GM23338 (cell line): ENCODE data around the gene FNIP2. TPM values are rescaled to one million over a fixed set of nuclear protein-coding genes. Genes with fewer than 3 reads are reported as not detected.

Experiments used
- ATAC-seq: fragments of 200-7000 bp; cut with Tn5 transposase; 3 replicates; pipeline ENCODE4 v1.9.1; 2020
- DNase-seq: peaks from one replicate; pipeline ENCODE4 v3.0.0-alpha.2; 2015; ENCODE audit warnings: low spot score
- H2AFZ ChIP-seq: fragments of 200-600 bp; sonication (generic); 2 replicates; pipeline ENCODE4 v1.8.0; 2016; ENCODE audit warnings: antibody characterized with exemption, mild to moderate bottlenecking, moderate library complexity
- H3F3A ChIP-seq: fragments of 200-600 bp; sonication (generic); replicated peaks from 2 replicates; pipeline ENCODE4 v1.8.0; 2017; ENCODE audit warnings: antibody characterized with exemption, mixed run types, low read depth
- H3K27ac ChIP-seq: fragments of 200-600 bp; sonication (generic); 2 replicates; pipeline ENCODE4 v1.6.1; 2016; ENCODE audit warnings: low read depth
- H3K27me3 ChIP-seq: fragments of 200-600 bp; sonication (generic); 2 replicates; pipeline ENCODE4 v1.8.0; 2016; ENCODE audit warnings: mild to moderate bottlenecking, mixed run types, moderate library complexity; ENCODE audit not compliant: insufficient read depth
- H3K36me3 ChIP-seq: fragments of 200-600 bp; sonication (generic); 2 replicates; pipeline ENCODE4 v1.8.0; 2016; ENCODE audit warnings: mild to moderate bottlenecking; ENCODE audit not compliant: insufficient read depth
- H3K4me1 ChIP-seq: fragments of 200-600 bp; sonication (generic); 2 replicates; pipeline ENCODE4 v1.8.0; 2016; ENCODE audit warnings: mild to moderate bottlenecking, moderate library complexity; ENCODE audit not compliant: insufficient read depth
- H3K4me2 ChIP-seq: fragments of 200-600 bp; sonication (generic); 2 replicates; pipeline ENCODE4 v1.7.1; 2017; ENCODE audit warnings: mixed run types
- H3K4me3 ChIP-seq: fragments of 200-600 bp; sonication (generic); 2 replicates; pipeline ENCODE4 v1.6.1; 2016; ENCODE audit warnings: mixed run types
- H3K79me2 ChIP-seq: fragments of 200-600 bp; sonication (generic); replicated peaks from 2 replicates; pipeline ENCODE4 v1.8.0; 2017; ENCODE audit warnings: mild to moderate bottlenecking; ENCODE audit not compliant: insufficient read depth
- H3K9me2 ChIP-seq: fragments of 200-600 bp; sonication (generic); 2 replicates; pipeline ENCODE4 v1.8.0; 2017; ENCODE audit not compliant: insufficient read depth
- H4K20me1 ChIP-seq: fragments of 200-600 bp; sonication (generic); replicated peaks from 2 replicates; pipeline ENCODE4 v1.8.0; 2017; ENCODE audit warnings: mild to moderate bottlenecking; ENCODE audit not compliant: insufficient read depth
- H3K27ac Mint-ChIP-seq: 2 replicates; pipeline ENCODE4 v1.8.0; 2020; ENCODE audit warnings: inconsistent platforms, mild to moderate bottlenecking, moderate library complexity, mixed read lengths
- H3K27me3 Mint-ChIP-seq: 3 replicates; pipeline ENCODE4 v1.8.0; 2022; ENCODE audit warnings: low read depth, mild to moderate bottlenecking, moderate library complexity, mixed read lengths, inconsistent platforms; ENCODE audit not compliant: insufficient read depth, poor library complexity
- H3K36me3 Mint-ChIP-seq: 3 replicates; pipeline ENCODE4 v1.8.0; 2021; ENCODE audit warnings: low read depth, mild to moderate bottlenecking, inconsistent platforms, moderate library complexity, mixed read lengths
- H3K4me1 Mint-ChIP-seq: 3 replicates; pipeline ENCODE4 v1.8.0; 2020; ENCODE audit warnings: mild to moderate bottlenecking, inconsistent platforms, mixed read lengths
- H3K4me3 Mint-ChIP-seq: 3 replicates; pipeline ENCODE4 v1.8.0; 2021; ENCODE audit warnings: moderate library complexity, mild to moderate bottlenecking, inconsistent platforms, mixed read lengths
- H3K9me3 Mint-ChIP-seq: 3 replicates; pipeline ENCODE4 v1.8.0; 2020; ENCODE audit warnings: moderate library complexity, mild to moderate bottlenecking, inconsistent platforms, mixed read lengths
- CREB1 ChIP-seq: fragments of 250-450 bp; sonication (Bioruptor Pico); IDR thresholded peaks from 2 replicates; pipeline ENCODE4 v1.5.0; 2020; ENCODE audit warnings: low read depth, mild to moderate bottlenecking, moderate library complexity
- EZH2 ChIP-seq: fragments of 200-600 bp; sonication (generic); IDR thresholded peaks from one replicate; pipeline ENCODE4 v1.8.0; 2017; ENCODE audit warnings: antibody characterized with exemption, mild to moderate bottlenecking, low read depth; ENCODE audit not compliant: unreplicated experiment
- EZH2phosphoT487 ChIP-seq: fragments of 200-600 bp; sonication (generic); IDR thresholded peaks from one replicate; pipeline ENCODE4 v1.8.1; 2018; ENCODE audit warnings: antibody characterized with exemption; ENCODE audit not compliant: unreplicated experiment
- JUNB ChIP-seq: IDR thresholded peaks from one replicate; pipeline ENCODE4 v1.6.1; 2016; ENCODE audit warnings: antibody characterized with exemption; ENCODE audit not compliant: unreplicated experiment
- NANOG ChIP-seq: IDR thresholded peaks from 2 replicates; pipeline ENCODE4 v1.6.1; 2016; ENCODE audit warnings: antibody characterized with exemption, borderline replicate concordance
- POLR2AphosphoS5 ChIP-seq: IDR thresholded peaks from 2 replicates; pipeline ENCODE4 v1.6.1; 2016; ENCODE audit warnings: antibody characterized with exemption, low read depth
- STAT1 ChIP-seq: IDR thresholded peaks from one replicate; pipeline ENCODE4 v1.6.1; 2016; ENCODE audit warnings: antibody characterized with exemption; ENCODE audit not compliant: unreplicated experiment
- ZNF114 ChIP-seq: fragments of 250-450 bp; sonication (Bioruptor Pico); IDR thresholded peaks from 2 replicates; pipeline ENCODE4 v1.5.0; 2020; ENCODE audit warnings: mild to moderate bottlenecking, moderate library complexity
- ZNF331 ChIP-seq: fragments of 250-450 bp; sonication (Bioruptor Pico); IDR thresholded peaks from 2 replicates; pipeline ENCODE4 v1.5.0; 2020; ENCODE audit warnings: low read depth, mild to moderate bottlenecking, moderate library complexity
- polyA plus RNA-seq: library from polyadenylated mRNA; unstranded; fragments of >200 nt; fragmentation: Nextera tagmentation; extraction: Ambion mirVana; gene quantifications from 2 replicates; pipeline ENCODE4 v1.2.1, GENCODE V29; 2016
- total RNA-seq: library from RNA; depleted of rRNA; stranded (reverse); fragments of >200 nt; shearing (Covaris generic); gene quantifications from 2 replicates; pipeline ENCODE4 v1.2.3, GENCODE V29; 2014
- TF ChIP-seq, protein P1 (sequence below): fragments of 250-450 bp; sonication (Bioruptor Pico); IDR thresholded peaks from 2 replicates; pipeline ENCODE4 v1.5.0; 2020; ENCODE audit warnings: mild to moderate bottlenecking, moderate library complexity
- TF ChIP-seq, protein P2 (sequence below): IDR thresholded peaks from 2 replicates; pipeline ENCODE4 v1.6.1; 2016; ENCODE audit warnings: antibody characterized with exemption
- TF ChIP-seq, protein P3 (sequence below): IDR thresholded peaks from one replicate; pipeline ENCODE4 v1.6.1; 2018; ENCODE audit warnings: antibody characterized with exemption; ENCODE audit not compliant: unreplicated experiment
- TF ChIP-seq, protein P4 (sequence below), 2 experiments: fragments of 200-600 bp in 1 of 2; sonication (generic) in 1 of 2; conservative IDR thresholded peaks; 2 replicates each; pipeline versions ENCODE4 v1.5.1 to v1.6.1; 2016 to 2017; ENCODE audit warnings: antibody characterized with exemption in 2 of 2, low read depth in 2 of 2, mild to moderate bottlenecking in 2 of 2, moderate library complexity in 1 of 2

Gene FNIP2
- total and polyA plus RNA-seq, 2 experiments from 2014 or later: 2.7 to 17.2 TPM

DNA sequence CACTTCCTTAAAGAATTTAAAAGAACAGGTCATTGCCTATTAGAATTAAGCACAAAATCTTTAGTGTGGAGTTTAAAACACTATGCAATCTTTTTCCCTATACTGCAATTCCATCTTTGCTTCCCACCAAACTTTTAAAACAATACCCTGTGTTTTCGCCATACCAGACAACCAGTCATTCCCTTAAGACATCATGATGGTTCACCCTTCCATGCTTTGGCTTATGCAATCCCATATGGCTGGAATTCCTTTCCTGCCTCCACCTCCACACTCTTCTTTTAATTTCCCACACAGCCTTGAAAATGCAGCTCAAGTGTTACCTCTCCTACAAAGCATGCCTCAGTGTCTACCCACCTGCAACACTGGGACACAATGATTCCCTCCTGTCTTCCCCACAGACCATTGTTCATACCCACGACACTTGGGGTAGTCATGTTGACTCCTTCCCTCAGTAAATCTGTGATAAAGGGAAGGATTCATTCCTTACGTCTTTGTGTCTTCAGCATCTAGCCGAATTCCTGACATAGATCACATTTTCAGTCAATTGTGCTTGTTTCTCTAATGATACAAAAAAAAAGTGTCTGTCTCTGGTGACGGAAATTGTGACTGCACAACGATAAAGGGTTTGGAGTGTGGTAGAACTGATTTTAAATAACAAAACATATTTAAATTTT is 166.3 kb downstream of the FNIP2 start:
- DNase-seq (peak; percentile 46), ATAC-seq (no peak)
- Histone ChIP-seq H2AFZ (peak overlapping the region; percentile 19; the same call in 1 of the 2 replicates), H4K20me1 (no peaks in the 10 kb centered on the region), H3K36me3 (no peaks in the 10 kb centered on the region), H3F3A (no peaks in the 10 kb centered on the region), H3K4me1 (no peaks in the 10 kb centered on the region; the same call in 1 of the 2 replicates), H3K4me3 (no peak overlapping the region), H3K27me3 (no peaks in the 10 kb centered on the region), H3K79me2 (no peaks in the 10 kb centered on the region), H3K27ac (no peak overlapping the region), H3K9me2 (peaks cover 2% of the 10 kb centered on the region; the same call in 1 of the 2 replicates), H3K4me2 (no peak overlapping the region)
- H3K4me3 Mint-ChIP-seq: no peak overlapping the region
- H3K4me1 Mint-ChIP-seq: no peaks in the 10 kb centered on the region
- no peaks in the 10 kb centered on the region for H3K27me3 Mint-ChIP-seq
- H3K9me3 Mint-ChIP-seq: no peaks in the 10 kb centered on the region
- no peak overlapping the region for H3K27ac Mint-ChIP-seq
- TF ChIP-seq, protein P1, sequence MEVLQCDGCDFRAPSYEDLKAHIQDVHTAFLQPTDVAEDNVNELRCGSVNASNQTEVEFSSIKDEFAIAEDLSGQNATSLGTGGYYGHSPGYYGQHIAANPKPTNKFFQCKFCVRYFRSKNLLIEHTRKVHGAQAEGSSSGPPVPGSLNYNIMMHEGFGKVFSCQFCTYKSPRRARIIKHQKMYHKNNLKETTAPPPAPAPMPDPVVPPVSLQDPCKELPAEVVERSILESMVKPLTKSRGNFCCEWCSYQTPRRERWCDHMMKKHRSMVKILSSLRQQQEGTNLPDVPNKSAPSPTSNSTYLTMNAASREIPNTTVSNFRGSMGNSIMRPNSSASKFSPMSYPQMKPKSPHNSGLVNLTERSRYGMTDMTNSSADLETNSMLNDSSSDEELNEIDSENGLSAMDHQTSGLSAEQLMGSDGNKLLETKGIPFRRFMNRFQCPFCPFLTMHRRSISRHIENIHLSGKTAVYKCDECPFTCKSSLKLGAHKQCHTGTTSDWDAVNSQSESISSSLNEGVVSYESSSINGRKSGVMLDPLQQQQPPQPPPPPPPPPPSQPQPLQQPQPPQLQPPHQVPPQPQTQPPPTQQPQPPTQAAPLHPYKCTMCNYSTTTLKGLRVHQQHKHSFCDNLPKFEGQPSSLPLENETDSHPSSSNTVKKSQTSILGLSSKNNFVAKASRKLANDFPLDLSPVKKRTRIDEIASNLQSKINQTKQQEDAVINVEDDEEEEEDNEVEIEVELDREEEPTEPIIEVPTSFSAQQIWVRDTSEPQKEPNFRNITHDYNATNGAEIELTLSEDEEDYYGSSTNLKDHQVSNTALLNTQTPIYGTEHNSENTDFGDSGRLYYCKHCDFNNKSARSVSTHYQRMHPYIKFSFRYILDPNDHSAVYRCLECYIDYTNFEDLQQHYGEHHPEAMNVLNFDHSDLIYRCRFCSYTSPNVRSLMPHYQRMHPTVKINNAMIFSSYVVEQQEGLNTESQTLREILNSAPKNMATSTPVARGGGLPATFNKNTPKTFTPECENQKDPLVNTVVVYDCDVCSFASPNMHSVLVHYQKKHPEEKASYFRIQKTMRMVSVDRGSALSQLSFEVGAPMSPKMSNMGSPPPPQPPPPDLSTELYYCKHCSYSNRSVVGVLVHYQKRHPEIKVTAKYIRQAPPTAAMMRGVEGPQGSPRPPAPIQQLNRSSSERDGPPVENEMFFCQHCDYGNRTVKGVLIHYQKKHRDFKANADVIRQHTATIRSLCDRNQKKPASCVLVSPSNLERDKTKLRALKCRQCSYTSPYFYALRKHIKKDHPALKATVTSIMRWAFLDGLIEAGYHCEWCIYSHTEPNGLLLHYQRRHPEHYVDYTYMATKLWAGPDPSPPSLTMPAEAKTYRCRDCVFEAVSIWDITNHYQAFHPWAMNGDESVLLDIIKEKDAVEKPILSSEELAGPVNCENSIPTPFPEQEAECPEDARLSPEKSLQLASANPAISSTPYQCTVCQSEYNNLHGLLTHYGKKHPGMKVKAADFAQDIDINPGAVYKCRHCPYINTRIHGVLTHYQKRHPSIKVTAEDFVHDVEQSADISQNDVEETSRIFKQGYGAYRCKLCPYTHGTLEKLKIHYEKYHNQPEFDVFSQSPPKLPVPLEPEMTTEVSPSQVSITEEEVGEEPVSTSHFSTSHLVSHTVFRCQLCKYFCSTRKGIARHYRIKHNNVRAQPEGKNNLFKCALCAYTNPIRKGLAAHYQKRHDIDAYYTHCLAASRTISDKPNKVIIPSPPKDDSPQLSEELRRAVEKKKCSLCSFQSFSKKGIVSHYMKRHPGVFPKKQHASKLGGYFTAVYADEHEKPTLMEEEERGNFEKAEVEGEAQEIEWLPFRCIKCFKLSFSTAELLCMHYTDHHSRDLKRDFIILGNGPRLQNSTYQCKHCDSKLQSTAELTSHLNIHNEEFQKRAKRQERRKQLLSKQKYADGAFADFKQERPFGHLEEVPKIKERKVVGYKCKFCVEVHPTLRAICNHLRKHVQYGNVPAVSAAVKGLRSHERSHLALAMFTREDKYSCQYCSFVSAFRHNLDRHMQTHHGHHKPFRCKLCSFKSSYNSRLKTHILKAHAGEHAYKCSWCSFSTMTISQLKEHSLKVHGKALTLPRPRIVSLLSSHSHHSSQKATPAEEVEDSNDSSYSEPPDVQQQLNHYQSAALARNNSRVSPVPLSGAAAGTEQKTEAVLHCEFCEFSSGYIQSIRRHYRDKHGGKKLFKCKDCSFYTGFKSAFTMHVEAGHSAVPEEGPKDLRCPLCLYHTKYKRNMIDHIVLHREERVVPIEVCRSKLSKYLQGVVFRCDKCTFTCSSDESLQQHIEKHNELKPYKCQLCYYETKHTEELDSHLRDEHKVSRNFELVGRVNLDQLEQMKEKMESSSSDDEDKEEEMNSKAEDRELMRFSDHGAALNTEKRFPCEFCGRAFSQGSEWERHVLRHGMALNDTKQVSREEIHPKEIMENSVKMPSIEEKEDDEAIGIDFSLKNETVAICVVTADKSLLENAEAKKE: no peak
- TF ChIP-seq, protein P2, sequence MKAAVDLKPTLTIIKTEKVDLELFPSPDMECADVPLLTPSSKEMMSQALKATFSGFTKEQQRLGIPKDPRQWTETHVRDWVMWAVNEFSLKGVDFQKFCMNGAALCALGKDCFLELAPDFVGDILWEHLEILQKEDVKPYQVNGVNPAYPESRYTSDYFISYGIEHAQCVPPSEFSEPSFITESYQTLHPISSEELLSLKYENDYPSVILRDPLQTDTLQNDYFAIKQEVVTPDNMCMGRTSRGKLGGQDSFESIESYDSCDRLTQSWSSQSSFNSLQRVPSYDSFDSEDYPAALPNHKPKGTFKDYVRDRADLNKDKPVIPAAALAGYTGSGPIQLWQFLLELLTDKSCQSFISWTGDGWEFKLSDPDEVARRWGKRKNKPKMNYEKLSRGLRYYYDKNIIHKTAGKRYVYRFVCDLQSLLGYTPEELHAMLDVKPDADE: no peak
- TF ChIP-seq ZNF114 (CRISPR knock-in tag) (no peak), NANOG (no peak), CREB1 (CRISPR knock-in tag) (no peak), POLR2AphosphoS5 (no peak), EZH2 (no peak), JUNB (no peak), ZNF331 (no peak), EZH2phosphoT487 (no peak), STAT1 (no peak)
- TF ChIP-seq, protein P3, sequence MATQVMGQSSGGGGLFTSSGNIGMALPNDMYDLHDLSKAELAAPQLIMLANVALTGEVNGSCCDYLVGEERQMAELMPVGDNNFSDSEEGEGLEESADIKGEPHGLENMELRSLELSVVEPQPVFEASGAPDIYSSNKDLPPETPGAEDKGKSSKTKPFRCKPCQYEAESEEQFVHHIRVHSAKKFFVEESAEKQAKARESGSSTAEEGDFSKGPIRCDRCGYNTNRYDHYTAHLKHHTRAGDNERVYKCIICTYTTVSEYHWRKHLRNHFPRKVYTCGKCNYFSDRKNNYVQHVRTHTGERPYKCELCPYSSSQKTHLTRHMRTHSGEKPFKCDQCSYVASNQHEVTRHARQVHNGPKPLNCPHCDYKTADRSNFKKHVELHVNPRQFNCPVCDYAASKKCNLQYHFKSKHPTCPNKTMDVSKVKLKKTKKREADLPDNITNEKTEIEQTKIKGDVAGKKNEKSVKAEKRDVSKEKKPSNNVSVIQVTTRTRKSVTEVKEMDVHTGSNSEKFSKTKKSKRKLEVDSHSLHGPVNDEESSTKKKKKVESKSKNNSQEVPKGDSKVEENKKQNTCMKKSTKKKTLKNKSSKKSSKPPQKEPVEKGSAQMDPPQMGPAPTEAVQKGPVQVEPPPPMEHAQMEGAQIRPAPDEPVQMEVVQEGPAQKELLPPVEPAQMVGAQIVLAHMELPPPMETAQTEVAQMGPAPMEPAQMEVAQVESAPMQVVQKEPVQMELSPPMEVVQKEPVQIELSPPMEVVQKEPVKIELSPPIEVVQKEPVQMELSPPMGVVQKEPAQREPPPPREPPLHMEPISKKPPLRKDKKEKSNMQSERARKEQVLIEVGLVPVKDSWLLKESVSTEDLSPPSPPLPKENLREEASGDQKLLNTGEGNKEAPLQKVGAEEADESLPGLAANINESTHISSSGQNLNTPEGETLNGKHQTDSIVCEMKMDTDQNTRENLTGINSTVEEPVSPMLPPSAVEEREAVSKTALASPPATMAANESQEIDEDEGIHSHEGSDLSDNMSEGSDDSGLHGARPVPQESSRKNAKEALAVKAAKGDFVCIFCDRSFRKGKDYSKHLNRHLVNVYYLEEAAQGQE: no peak
- TF ChIP-seq, protein P4, sequence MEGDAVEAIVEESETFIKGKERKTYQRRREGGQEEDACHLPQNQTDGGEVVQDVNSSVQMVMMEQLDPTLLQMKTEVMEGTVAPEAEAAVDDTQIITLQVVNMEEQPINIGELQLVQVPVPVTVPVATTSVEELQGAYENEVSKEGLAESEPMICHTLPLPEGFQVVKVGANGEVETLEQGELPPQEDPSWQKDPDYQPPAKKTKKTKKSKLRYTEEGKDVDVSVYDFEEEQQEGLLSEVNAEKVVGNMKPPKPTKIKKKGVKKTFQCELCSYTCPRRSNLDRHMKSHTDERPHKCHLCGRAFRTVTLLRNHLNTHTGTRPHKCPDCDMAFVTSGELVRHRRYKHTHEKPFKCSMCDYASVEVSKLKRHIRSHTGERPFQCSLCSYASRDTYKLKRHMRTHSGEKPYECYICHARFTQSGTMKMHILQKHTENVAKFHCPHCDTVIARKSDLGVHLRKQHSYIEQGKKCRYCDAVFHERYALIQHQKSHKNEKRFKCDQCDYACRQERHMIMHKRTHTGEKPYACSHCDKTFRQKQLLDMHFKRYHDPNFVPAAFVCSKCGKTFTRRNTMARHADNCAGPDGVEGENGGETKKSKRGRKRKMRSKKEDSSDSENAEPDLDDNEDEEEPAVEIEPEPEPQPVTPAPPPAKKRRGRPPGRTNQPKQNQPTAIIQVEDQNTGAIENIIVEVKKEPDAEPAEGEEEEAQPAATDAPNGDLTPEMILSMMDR (conservative IDR thresholded peaks at IDR 0.05; ENCODE audit: low read depth in 2 of 2): no peak
- no peaks in the 10 kb centered on the region for H3K36me3 Mint-ChIP-seq
